Smooth muscle cell (in vitro differentiated cells): ENCODE data around the gene INTS1. TPM values are rescaled to one million over a fixed set of nuclear protein-coding genes. Genes with fewer than 3 reads are reported as not detected.

Source experiments
- DNase-seq: peaks from one replicate; lab custom pipeline; 2025; ENCODE audit not compliant: unreplicated experiment; lab: John Stamatoyannopoulos, UW
- H2AFZ ChIP-seq: fragments of 200-600 bp; sonication (generic); 2 replicates; pipeline ENCODE4 v1.6.0; 2016; ENCODE audit warnings: antibody characterized with exemption, low read depth, mild to moderate bottlenecking
- H3F3A ChIP-seq: fragments of 200-600 bp; sonication (generic); 2 replicates; pipeline ENCODE4 v1.6.0; 2017; ENCODE audit warnings: antibody characterized with exemption, low read depth
- H3K27ac ChIP-seq: fragments of 200-600 bp; sonication (generic); 2 replicates; pipeline ENCODE4 v1.5.1; 2016; ENCODE audit warnings: low read depth, mild to moderate bottlenecking
- H3K27me3 ChIP-seq: fragments of 200-600 bp; sonication (generic); 2 replicates; pipeline ENCODE4 v1.6.1; 2016; ENCODE audit warnings: low read depth, mild to moderate bottlenecking
- H3K36me3 ChIP-seq: fragments of 200-600 bp; sonication (generic); 2 replicates; pipeline ENCODE4 v1.5.1; 2016; ENCODE audit warnings: low read depth
- H3K4me1 ChIP-seq: fragments of 200-600 bp; sonication (generic); 2 replicates; pipeline ENCODE4 v1.5.1; 2016; ENCODE audit warnings: low read depth
- H3K4me2 ChIP-seq: fragments of 200-600 bp; sonication (generic); 2 replicates; pipeline ENCODE4 v1.6.0; 2016; ENCODE audit warnings: mild to moderate bottlenecking
- H3K4me3 ChIP-seq: fragments of 200-600 bp; sonication (generic); 2 replicates; pipeline ENCODE4 v1.5.1; 2016; ENCODE audit warnings: mild to moderate bottlenecking
- H3K79me2 ChIP-seq: fragments of 200-600 bp; sonication (generic); 2 replicates; pipeline ENCODE4 v1.6.0; 2016; ENCODE audit warnings: low read depth, mild to moderate bottlenecking
- H3K9ac ChIP-seq: fragments of 200-600 bp; sonication (generic); 2 replicates; pipeline ENCODE4 v1.6.0; 2016; ENCODE audit warnings: low read depth
- H3K9me3 ChIP-seq: fragments of 200-600 bp; sonication (generic); replicated peaks from 2 replicates; pipeline ENCODE4 v1.5.1; 2016; ENCODE audit warnings: low read depth
- H4K20me1 ChIP-seq: fragments of 200-600 bp; sonication (generic); 2 replicates; pipeline ENCODE4 v1.6.0; 2016; ENCODE audit warnings: low read depth
- CTCF ChIP-seq: fragments of 200-600 bp; sonication (generic); IDR thresholded peaks from 2 replicates; pipeline ENCODE4 v1.5.1; 2017; ENCODE audit warnings: borderline replicate concordance, mild to moderate bottlenecking, antibody characterized with exemption; ENCODE audit not compliant: insufficient read depth, poor library complexity, severe bottlenecking
- WGBS: methylation state at CpG from one replicate; pipeline ENCODE4 v1.1.7; 2016; ENCODE audit warnings: low lambda C conversion rate; 5-methylcytosine and 5-hydroxymethylcytosine counted together
- polyA plus RNA-seq: library from polyadenylated mRNA; unstranded; fragments of >200 nt; fragmentation: Nextera tagmentation; extraction: Ambion mirVana; gene quantifications from 2 replicates; pipeline ENCODE4 v1.2.1, GENCODE V29; 2016
- total RNA-seq: library from RNA; depleted of rRNA; stranded (reverse); fragments of >200 nt; gene quantifications from 2 replicates; pipeline ENCODE4 v1.2.3, GENCODE V29; 2014

Gene INTS1
- total and polyA plus RNA-seq, 2 experiments from 2014 or later: 18.2 to 51.2 TPM

- Histone ChIP-seq H2AFZ (no peak overlapping the region), H3K79me2 (peaks cover 25% of the 10 kb centered on the region), H3K4me2 (no peak overlapping the region), H3K9ac (no peak overlapping the region), H3K36me3 (no peaks in the 10 kb centered on the region), H3K9me3 (no peaks in the 10 kb centered on the region), H3K27me3 (no peaks in the 10 kb centered on the region), H3K27ac (no peak overlapping the region), H4K20me1 (peaks cover 11% of the 10 kb centered on the region), H3F3A (no peaks in the 10 kb centered on the region), H3K4me1 (peaks cover 7% of the 10 kb centered on the region), H3K4me3 (no peak overlapping the region)
- no peak for DNase-seq
- 98% methylated on average over 21 of the region's 21 CpGs for WGBS
- TF ChIP-seq CTCF: no peak
Observed at GRCh38 chr7:1501487-1502270, 2.5 kb downstream of the INTS1 start.

GRCh38 chr7:1500064-1500807 is 4.0 kb downstream of the INTS1 start:
- no peak overlapping the region for H3K27ac ChIP-seq

GRCh38 chr7:1499367-1500029 is 4.7 kb downstream of the INTS1 start:
- peaks cover 11% of the 10 kb centered on the region for H4K20me1 ChIP-seq
- no peaks in the 10 kb centered on the region for H3K27me3 ChIP-seq
- H3K9me3 ChIP-seq: no peaks in the 10 kb centered on the region
- DNase-seq: no peak
- no peak overlapping the region for H3K4me3 ChIP-seq
- 97% methylated on average over 29 of the region's 33 CpGs for WGBS
- no peak overlapping the region for H3K4me2 ChIP-seq
- peaks cover 25% of the 10 kb centered on the region for H3K79me2 ChIP-seq
- no peak overlapping the region for H3K27ac ChIP-seq
- no peak overlapping the region for H3K9ac ChIP-seq
- H3F3A ChIP-seq: no peaks in the 10 kb centered on the region
- no peak overlapping the region for H2AFZ ChIP-seq
- TF ChIP-seq CTCF: no peak
- no peaks in the 10 kb centered on the region for H3K36me3 ChIP-seq
- peaks cover 7% of the 10 kb centered on the region for H3K4me1 ChIP-seq

More at GRCh38 chr7:1500064-1500807, 4.0 kb downstream of the INTS1 start:
- TF ChIP-seq CTCF: no peak
- H2AFZ ChIP-seq: no peak overlapping the region
- no peak overlapping the region for H3K4me2 ChIP-seq
- peaks cover 7% of the 10 kb centered on the region for H3K4me1 ChIP-seq
- H3K4me3 ChIP-seq: no peak overlapping the region
- peaks cover 11% of the 10 kb centered on the region for H4K20me1 ChIP-seq
- H3K36me3 ChIP-seq: no peaks in the 10 kb centered on the region
- H3F3A ChIP-seq: no peaks in the 10 kb centered on the region
- peaks cover 25% of the 10 kb centered on the region for H3K79me2 ChIP-seq
- no peaks in the 10 kb centered on the region for H3K27me3 ChIP-seq
- no peak for DNase-seq
- no peak overlapping the region for H3K9ac ChIP-seq
- WGBS: 96% methylated on average over 26 of the region's 34 CpGs
- no peaks in the 10 kb centered on the region for H3K9me3 ChIP-seq
